ENCODE measurements around the gene TXNDC9.
A peak's percentile ranks its signal among the peaks of the same experiment; 100 is the strongest.
"Not testable (repeated sequence)": the region's sequence is repeated elsewhere in the genome, so short reads cannot be mapped to it uniquely, and the experiment has no call there.

TXNDC9 gene

DNA sequence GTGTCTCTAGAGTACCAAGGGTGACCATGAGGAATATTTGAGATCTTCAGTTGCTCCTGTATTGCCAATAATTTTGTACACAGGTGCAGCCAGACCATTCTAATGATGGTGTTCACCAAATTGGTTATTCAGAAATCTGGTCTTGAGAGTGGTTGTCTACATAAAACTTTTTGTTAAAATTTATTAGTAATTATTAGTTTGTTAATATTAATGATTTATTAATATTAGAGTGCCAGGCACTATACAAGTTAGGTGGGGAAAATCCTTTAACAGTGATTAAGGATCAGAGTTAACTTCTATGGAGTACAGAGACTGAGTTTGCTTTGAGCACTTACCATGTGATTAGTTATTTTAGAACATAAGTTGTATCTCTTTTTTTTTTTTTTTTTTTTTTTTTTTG, 10.1 kb upstream of the TXNDC9 start:
- TF ChIP-seq, protein P1, sequence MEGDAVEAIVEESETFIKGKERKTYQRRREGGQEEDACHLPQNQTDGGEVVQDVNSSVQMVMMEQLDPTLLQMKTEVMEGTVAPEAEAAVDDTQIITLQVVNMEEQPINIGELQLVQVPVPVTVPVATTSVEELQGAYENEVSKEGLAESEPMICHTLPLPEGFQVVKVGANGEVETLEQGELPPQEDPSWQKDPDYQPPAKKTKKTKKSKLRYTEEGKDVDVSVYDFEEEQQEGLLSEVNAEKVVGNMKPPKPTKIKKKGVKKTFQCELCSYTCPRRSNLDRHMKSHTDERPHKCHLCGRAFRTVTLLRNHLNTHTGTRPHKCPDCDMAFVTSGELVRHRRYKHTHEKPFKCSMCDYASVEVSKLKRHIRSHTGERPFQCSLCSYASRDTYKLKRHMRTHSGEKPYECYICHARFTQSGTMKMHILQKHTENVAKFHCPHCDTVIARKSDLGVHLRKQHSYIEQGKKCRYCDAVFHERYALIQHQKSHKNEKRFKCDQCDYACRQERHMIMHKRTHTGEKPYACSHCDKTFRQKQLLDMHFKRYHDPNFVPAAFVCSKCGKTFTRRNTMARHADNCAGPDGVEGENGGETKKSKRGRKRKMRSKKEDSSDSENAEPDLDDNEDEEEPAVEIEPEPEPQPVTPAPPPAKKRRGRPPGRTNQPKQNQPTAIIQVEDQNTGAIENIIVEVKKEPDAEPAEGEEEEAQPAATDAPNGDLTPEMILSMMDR (conservative IDR thresholded peaks at IDR 0.05; ENCODE audit: control insufficient read depth, insufficient read depth, low read depth, low read length): no peak
- DNase-seq (ENCODE audit: low read depth): no peak
- H3K4me3 ChIP-seq (ENCODE audit: control insufficient read depth, low read depth, low read length): no peak overlapping the region

DNA sequence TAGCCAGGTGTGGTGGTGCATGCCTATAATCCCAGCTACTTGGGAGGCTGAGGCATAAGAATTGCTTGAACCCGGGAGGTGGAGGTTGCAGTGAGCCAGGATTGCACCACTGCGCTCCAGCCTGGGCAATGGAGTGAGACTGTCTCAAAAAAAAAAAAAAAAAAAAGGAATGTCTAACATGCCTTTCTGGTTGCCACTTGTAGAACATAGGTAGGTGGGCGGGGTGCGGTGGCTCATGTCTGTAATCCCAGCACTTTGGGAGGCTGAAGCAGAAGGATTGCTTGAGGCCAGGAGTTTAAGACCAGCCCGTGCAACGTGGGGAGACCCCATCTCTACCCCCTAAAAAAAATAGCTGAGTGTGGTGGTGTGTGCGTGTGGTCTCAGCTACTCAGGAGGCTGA, 9.3 kb upstream of the TXNDC9 start:
- not testable (repeated sequence) for DNase-seq (ENCODE audit: low read depth); H3K4me3 ChIP-seq (ENCODE audit: control insufficient read depth, low read depth, low read length)

DNA sequence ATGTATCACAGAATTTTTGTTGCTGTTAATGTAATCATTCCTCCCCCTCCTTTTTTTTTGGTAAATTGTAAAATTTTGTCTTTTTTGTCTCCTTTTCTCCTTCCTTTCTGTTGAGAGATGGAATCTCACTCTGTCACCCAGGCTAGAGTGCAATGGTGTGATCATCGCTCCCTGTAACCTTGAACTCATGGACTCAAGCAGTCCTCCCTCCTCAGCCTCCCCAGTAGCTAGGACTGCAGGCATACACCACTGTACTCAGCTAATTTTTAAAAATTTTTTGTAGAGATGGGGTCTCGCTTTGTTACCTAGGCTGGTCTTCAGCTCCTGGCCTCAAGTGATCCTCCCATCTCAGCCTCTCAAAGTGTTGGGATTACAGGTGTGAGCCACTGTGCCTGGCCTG, 6.4 kb upstream of the TXNDC9 start:
- TF ChIP-seq, protein P1 (conservative IDR thresholded peaks at IDR 0.05; ENCODE audit: control insufficient read depth, insufficient read depth, low read depth, low read length): no peak
- H3K4me3 ChIP-seq (ENCODE audit: control insufficient read depth, low read depth, low read length): no peak overlapping the region
- no peak for DNase-seq (ENCODE audit: low read depth)

DNA sequence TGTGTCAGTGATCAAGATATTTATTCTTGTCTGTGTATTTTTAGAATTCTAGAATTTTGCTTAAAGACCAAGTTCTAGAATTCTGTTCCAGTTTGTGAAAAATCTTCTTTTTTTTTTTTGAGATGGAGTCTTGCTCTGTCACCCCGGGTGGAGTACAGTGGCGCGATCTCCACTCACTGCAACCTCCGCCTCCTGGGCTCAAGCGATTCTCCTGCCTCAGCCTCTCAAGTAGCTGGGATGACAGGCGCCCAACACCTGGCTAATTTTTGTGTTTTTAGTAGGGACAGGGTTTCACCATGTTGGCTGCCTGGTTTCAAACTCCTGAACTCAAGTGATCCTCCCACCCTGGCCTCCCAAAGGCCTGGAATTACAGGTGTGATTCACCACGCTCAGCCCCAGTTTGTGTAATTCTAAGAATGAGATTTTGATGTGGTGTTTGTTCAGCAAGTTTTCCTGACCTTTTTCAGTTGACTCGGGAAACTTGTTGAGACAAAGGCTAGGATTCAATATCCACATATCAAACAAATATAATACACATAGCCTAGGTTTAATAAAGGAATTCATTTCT, 4.6 kb upstream of the TXNDC9 start:
- DNase-seq (ENCODE audit: low read depth): no peak
- no peak overlapping the region for H3K4me3 ChIP-seq (ENCODE audit: control insufficient read depth, low read depth, low read length)
- TF ChIP-seq, protein P1 (conservative IDR thresholded peaks at IDR 0.05; ENCODE audit: control insufficient read depth, insufficient read depth, low read depth, low read length): no peak

DNA sequence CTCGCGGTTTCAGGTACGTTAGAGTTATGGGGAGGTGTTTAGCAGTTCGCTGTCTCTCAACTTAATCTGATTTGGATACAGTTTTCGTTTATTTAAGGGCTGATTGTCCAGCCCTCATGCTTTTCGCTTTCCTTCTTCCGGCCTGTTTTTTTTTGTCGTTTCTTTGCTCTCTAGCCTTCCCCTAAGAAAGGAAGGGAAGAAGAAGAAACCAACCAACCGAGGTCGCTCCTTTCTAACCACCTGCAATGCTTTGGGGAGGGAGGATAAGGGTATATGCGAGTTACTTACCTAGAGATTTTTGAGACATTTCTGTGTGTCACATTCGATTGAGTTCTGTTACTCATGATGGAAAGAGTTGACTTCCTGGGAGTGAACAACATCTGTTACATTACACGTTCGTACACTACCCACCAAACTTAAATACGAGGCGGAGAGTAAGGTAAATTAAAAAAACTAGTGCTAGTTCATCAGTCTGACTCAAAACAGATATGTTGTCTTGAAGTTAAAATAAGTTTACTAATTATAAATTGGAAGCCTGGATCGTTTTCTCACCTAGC, 2.0 kb upstream of the TXNDC9 start:
- peak; percentile 30 for DNase-seq (ENCODE audit: low read depth)
- TF ChIP-seq, protein P1 (conservative IDR thresholded peaks at IDR 0.05; ENCODE audit: control insufficient read depth, insufficient read depth, low read depth, low read length): no peak
- H3K4me3 ChIP-seq (ENCODE audit: control insufficient read depth, low read depth, low read length): peak overlapping the region; percentile 88

DNA sequence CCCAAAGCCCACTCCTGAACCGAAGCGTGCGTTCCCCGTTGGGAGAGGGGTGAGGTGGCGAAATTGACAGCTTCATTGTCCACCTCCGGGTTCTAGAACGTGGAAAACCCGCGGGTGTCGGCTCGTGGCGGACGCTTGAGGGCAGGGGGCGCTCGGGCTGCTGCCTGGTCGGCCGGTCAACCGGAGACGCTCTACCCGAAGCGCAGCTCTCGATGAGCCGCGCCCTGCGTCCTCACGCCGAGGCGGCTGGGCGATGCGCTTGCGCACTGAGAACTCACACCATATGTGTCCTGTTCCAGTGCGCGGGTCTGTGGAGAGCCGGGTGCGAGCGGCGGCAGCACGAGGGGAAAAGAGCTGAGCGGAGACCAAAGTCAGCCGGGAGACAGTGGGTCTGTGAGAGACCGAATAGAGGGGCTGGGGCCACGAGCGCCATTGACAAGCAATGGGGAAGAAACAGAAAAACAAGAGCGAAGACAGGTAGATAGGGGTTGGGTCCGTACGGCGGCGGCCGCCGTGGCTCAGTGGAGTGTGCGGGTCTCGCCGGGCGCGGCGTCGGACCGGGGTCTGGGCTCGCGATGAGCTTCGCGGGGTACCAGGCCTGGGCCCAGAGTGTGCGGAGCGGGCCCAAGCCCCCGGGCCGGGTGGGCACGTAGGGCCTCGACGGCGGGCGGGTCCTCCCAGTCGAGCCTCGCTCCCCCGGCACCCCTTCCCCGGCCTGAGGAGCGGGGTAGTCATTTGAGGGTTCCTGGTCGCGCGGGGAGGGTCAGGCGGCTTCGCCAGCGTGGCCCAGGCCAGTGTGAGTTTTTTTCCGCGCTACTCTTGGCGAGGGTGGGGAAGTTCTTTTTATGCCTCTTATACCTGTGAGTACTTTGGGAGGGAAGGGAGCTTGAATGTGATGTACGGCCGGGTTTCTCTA, 1.2 kb upstream of the TXNDC9 start, which contains the start of gene EIF5B:
EIF5B (plus strand) TSS at position 277 of the 916 bp plus-strand sequence; CDS start at position 443, 166 bp downstream.
- TF ChIP-seq, protein P1 (conservative IDR thresholded peaks at IDR 0.05; ENCODE audit: control insufficient read depth, insufficient read depth, low read depth, low read length): peak; percentile 45
- peak; percentile 95 for DNase-seq (ENCODE audit: low read depth)
- H3K4me3 ChIP-seq (ENCODE audit: control insufficient read depth, low read depth, low read length): peak within 1 kb of the TSS; percentile 98

DNA sequence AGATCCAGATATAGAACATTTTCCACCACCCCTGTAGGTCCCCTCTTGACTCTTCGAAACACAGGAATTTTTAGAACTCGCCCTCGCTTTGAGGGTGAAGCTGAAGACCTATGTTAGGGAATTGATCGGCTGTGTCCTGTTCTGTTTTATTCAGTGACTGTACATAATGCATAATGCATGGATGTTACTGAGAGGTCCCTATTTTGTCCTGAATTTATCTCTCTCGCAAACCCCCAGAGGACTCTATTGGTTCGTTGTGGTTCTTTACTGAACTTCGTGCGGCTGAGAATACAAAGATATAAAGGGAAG, 625 bp upstream of the TXNDC9 start:
- TF ChIP-seq, protein P1 (conservative IDR thresholded peaks at IDR 0.05; ENCODE audit: control insufficient read depth, insufficient read depth, low read depth, low read length): no peak
- no peak for DNase-seq (ENCODE audit: low read depth)
- peak overlapping the region; percentile 88 for H3K4me3 ChIP-seq (ENCODE audit: control insufficient read depth, low read depth, low read length)

Measured in fibroblast of mammary gland (primary cell).